ENCODE data around the gene PACS1.
"Not testable (repeated sequence)": the region's sequence is repeated elsewhere in the genome, so short reads cannot be mapped to it uniquely, and the experiment has no call there.

GRCh38 chr11:66253081-66253480, 183.0 kb downstream of the PACS1 start:
- TF ChIP-seq, protein P1, sequence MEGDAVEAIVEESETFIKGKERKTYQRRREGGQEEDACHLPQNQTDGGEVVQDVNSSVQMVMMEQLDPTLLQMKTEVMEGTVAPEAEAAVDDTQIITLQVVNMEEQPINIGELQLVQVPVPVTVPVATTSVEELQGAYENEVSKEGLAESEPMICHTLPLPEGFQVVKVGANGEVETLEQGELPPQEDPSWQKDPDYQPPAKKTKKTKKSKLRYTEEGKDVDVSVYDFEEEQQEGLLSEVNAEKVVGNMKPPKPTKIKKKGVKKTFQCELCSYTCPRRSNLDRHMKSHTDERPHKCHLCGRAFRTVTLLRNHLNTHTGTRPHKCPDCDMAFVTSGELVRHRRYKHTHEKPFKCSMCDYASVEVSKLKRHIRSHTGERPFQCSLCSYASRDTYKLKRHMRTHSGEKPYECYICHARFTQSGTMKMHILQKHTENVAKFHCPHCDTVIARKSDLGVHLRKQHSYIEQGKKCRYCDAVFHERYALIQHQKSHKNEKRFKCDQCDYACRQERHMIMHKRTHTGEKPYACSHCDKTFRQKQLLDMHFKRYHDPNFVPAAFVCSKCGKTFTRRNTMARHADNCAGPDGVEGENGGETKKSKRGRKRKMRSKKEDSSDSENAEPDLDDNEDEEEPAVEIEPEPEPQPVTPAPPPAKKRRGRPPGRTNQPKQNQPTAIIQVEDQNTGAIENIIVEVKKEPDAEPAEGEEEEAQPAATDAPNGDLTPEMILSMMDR (conservative IDR thresholded peaks at IDR 0.05 in 1 of 2, IDR thresholded peaks at IDR 0.05 in 1 of 2; ENCODE audit: low read depth in 1 of 2, low read length in 2 of 2) = not testable (repeated sequence)
- not testable (repeated sequence) for TF ChIP-seq EZH2 (IDR thresholded peaks at IDR 0.05; ENCODE audit: low read length, missing control alignments)

All from fibroblast of lung (primary cell).